Measurements from ENCODE around the gene ACY1.
"Not testable (repeated sequence)": the region's sequence is repeated elsewhere in the genome, so short reads cannot be mapped to it uniquely, and the experiment has no call there.

ACY1 gene

DNA sequence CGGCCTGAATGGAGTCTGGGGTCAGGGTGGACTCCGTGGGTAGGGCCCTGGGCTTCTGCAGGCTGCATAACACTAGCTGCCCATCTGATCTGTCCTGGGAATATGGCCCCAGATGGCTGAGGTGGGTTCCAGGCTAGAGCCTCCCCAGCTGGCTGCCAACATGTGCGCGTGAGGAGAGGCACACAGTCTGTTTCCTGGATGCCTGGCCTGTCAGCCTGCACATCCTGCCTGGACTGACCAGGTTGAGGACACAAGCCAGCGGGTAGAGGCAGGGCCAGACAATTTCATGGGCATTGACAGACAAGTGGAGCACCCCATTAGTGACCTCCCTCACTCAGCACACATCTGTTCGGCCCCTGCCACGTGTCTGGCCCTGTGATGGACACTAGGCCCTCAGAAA is 42.1 kb downstream of the ACY1 start:
- no peak for DNase-seq (ENCODE audit: low read depth)

DNA sequence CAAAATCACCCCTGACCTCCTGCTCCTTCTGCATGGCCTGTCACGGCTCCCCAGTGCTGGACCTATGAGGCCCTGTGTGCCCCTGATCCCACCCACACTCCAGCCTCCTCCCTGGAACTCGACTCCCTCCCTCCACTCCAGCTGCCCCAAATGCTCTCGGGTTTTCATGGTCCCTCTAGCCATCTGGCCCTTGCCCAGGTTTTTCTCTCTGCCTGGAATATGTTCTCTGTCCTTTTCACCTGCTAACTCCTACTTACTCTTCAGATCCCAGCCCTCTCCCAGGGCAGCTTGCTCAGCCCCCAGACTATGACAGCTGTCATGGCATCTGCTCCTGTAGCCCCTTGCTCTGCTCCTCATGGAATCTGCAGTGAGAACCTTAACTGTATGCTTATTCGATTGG is 42.7 kb downstream of the ACY1 start:
- DNase-seq (ENCODE audit: low read depth): no peak

DNA sequence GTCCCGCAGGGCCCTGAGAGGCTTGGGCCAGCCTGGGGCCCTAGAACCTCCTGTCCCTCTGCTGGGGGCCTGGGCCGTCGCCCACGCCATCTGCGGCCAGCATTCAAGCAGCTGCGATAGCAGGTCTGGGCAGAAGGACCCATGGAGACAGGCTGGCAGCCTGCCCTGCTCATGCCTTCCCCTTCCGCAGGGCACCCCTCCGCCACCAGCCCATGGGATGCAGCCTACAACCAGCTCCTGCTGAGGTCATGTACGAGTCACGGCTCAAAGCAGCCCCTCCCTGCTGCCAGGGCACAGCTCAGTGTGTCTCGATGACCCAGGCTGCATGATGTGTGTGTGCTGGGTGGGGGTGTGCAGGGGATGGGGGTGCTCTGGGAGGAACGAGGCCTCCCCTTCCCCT is 45.2 kb downstream of the ACY1 start:
- no peak for DNase-seq (ENCODE audit: low read depth)

DNA sequence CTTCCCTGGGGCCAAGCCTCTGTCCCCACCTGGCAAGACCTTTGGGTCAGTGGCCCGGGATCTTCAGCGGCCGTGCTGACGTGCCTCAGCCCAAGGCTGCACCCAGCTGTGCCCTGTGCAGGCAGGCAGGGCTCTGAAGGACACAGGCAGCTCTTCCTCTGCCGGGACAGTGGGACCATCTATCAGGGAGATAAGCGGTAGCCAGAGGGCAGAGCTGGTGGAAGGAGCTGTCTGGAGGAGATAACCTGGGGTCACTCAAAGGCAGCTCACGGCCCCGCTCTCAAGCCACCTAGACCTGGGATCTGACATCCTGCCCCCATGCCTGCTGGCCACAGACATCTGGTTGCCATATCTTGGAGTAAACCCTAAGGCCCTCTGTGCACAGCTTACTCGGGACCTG is 45.7 kb downstream of the ACY1 start:
- no peak for DNase-seq (ENCODE audit: low read depth)

DNA sequence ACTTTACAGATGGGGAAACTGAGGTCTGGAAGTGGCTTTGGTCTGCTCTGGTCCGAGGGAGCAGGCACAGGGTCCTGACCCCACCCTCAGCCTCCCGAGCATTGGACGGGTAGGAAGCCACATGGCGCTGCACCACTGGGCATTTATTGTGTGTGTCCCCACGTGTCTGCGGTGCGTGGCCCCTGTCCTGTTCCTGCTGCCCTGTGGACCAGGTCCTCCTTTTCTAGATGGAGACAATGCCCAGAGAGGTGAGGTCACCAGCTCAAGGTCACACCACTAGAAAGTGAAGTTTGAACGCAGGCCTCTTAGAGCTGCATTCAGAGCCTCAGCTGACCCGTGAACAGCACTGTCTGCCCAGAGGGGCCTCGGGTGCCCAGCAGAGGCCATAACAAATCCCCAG is 46.2 kb downstream of the ACY1 start:
- DNase-seq (ENCODE audit: low read depth): no peak

DNA sequence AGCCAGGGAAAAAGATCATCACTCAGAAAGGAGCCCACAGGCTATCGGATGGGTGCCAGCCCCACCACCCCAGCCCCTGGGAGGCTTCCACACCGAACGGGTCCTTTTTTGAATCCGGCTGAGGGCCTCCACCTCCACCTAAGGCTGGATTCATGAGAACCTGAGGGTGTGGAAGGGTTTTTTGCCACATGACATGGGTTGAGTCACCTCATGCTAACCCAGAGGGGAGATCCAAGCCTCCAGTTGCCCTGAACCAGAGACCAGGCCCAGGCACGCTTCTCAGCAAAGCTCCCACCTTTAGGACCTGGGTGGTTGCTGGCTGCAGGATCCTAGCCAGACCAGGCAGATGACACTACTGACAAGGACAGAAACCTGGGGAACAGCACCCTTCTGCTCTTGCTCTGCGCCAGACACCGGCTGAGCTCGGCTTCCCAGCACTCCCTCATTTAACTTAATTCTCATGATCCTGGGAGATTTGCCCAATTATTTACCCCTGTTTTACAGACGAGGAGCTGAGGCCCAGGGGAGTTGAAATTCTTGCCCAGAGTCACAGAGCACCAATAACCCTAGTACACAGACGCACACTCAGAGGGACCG is 47.5 kb downstream of the ACY1 start:
- DNase-seq (ENCODE audit: low read depth): no peak

DNA sequence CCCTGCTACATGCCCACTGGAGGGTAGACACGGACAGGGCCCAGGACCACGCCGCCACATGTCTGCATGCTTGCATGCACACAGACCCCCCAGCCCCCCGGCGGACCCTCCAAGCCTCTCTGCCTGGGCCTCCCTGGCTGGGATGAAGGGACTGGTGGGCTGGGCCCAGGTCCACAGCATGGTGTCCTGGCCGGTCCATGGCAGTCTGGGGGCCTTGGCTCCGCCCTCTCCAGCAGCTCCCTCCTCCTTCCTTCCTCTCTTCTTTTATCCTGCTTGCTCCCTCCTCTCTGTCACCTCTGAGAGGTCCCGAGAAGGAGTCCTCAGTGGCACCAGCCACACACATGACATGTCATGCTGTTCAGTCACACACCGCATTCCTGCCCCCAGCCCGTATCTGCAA is 48.6 kb downstream of the ACY1 start:
- no peak for DNase-seq (ENCODE audit: low read depth)

DNA sequence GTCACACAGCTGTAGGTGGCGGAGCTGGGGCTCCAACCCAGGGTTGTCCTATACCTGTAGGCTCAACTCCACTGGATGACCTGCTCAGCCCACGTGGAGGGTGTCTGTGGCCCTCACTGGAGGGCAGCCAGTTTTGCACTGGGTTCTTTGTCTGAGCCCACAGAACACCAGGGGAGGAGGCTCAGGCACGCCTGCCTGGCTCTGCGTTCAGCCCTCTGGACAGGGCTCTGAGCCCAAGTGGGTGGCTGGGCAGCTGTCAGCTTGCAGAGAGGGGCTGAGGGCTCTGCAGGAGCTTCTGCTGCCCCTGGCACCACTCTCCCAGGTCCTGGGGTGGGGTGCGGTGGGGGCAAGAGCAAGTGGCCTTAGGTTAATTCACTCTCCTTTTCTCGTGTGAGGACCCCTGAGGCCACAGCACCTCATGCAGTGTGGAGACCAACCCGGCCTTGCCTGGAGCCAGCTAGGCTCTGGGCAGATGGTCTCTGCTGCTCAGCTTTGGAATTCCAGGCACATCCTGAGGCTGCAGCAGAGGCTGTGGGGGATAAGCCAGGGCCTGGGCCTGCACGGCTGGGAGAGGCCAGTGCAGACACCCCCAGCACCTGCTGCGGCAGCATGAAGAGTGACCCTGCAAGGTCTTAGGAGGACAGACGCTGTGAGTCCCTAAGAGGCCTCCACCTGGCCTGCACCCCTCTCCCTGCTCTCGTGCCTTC is 49.5 kb downstream of the ACY1 start:
- DNase-seq (ENCODE audit: low read depth): no peak

DNA sequence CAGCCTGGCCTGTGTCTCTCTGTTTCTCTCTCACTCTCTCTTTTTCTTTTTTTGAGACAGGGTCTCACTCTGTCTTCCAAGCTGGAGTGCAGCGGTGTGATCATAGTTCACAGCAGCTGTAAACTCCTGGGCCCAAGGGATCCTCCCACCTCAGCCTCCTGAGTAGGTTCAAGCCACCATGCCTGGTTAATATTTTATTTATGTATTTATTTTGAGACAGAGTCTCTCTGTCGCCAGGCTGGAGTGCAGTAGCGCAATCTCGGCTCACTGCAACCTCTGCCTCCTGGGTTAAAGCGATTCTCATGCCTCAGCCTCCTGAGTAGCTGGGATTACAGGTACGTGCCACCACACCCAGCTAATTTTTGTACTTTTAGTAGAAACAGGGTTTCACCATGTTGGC is 50.4 kb downstream of the ACY1 start:
- DNase-seq (ENCODE audit: low read depth): not testable (repeated sequence)

DNA sequence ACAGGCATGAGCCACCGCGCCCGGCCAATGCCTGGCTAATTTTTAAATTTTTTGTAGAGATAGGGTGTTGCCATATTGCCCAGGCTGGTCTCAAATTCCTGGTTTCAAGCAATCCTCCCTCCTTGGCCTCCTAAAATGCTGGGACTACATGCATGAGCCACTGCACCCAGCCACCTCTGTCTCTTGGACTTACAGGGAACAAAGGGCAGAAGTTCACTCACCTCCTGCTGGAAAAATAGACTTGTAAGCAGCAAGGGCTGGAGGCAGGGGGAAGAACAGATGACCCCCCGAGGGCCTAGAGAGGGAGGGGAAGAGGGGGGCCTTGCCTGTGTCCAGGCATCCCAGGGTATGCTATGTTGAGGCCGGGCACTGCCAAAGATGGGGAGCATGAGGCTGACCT is 50.9 kb downstream of the ACY1 start:
- DNase-seq (ENCODE audit: low read depth): no peak

DNA sequence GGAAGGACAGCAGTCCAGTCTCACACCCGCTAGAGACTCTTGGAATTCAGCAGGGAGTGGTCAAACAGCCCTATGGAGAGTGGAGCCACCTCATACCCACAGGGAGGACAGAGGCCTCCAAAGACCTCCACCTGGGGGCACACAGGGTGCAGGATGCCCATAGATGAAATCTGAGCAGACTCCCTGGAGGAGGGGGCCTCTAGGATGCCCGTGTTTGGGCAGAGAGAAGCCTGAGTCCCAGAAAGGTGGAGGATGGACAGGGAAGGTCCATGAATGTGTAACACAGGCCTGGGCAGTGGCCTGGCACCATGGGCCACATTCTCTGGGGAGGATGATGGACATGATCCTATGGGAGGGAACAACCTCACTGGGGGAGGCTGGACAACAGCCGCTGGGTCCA is 51.3 kb downstream of the ACY1 start:
- DNase-seq (ENCODE audit: low read depth): no peak

DNA sequence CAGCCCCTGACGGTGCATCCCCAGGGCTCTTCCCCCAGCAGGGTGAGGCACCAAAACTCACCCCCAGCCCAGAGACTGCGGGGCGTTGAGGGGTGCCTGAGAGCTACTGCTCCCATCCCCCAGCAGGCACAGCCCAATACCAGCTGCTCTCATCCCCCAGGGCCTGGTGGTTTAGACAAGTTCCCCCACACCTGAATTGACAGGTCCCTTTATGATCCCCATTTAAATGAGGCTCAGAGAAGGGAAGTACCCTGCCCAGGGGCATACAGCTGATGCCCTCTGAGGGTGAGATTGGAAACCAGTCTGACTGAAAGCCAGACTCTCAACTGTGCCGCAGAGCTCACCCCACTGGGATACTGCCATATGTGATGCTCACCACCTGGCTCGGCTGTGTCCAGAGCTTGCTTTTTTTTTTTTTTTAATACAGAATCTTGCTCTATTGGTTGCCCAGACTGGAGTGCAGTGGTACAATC is 52.9 kb downstream of the ACY1 start:
- DNase-seq (ENCODE audit: low read depth): no peak

DNA sequence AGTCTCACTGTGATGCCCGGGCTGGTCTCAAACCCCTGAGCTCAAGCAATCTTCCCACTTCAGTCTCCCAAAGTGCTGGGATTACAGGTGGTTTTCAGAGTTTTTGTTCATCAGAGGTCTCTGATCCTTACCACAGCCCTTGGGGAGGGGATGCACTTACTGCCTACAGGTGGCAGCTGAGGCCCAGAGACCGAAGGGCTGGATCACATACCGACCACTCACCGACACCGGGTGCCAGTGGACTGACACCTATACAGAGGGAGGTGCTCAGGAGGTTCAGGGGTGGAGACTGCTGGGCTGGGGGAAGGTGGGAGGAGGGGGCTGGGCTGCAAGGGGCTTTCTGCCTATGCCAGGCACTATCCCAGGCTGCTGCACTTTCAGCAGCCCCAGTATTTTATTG is 53.5 kb downstream of the ACY1 start:
- no peak for DNase-seq (ENCODE audit: low read depth)

DNA sequence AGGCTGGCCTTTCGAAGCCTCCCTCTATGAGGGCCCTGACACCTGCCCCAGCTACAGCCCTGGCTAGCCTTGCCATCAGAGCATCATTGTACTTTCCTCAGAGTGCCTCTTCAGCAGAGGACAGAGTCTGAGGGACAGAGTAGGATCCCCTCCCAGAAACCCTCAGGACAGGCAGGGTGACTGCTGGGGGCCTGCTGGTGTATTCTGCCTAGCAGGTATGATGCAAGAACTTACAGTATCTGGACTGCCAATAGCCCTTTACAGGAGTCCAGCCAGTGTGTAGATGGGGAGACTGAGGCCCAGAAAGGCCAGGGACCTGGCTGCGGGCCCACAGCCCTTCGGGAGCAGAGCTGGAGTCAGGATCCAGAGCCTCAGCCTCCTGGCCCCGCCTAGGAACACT is 54.0 kb downstream of the ACY1 start:
- DNase-seq (ENCODE audit: low read depth): no peak

DNA sequence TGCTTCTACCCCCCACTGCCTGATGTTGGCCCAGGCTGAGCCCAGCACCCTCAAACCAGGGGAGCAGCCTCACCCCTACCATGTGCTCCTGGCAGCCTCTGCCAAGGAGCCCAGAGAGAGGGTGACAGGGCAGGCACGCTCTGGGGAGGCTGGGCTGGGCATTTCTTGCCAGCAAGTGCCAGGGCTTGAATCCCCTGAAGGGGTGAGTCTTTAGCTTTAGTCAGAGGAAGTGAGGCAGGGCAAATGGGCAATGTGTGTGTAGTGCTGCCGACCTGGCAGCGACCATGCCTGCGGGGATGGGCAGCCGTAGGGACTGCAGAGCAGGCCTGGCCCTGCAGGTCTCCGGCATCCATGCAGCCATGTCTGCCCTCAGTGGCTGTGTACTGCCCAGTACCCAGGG is 54.9 kb downstream of the ACY1 start:
- no peak for DNase-seq (ENCODE audit: low read depth)

Data from fibroblast of the conjunctiva (primary cell).